A172 (cell line): ENCODE data around the gene ZCCHC14. TPM values are rescaled to one million over a fixed set of nuclear protein-coding genes. Genes with fewer than 3 reads are reported as not detected.
"Not testable (repeated sequence)": the region's sequence is repeated elsewhere in the genome, so short reads cannot be mapped to it uniquely, and the experiment has no call there.

ENCODE experiments used
- DNase-seq: peaks from one replicate; pipeline ENCODE4 v3.0.0-alpha.2; 2015; ENCODE audit warnings: low spot score
- total RNA-seq: library from RNA; depleted of rRNA; stranded (reverse); fragments of >200 nt; shearing (Covaris generic); gene quantifications from 2 replicates; pipeline ENCODE4 v1.2.3, GENCODE V29; 2014

Gene ZCCHC14
- total RNA-seq, 1 experiment from 2014 or later = 8.4 TPM

DNA sequence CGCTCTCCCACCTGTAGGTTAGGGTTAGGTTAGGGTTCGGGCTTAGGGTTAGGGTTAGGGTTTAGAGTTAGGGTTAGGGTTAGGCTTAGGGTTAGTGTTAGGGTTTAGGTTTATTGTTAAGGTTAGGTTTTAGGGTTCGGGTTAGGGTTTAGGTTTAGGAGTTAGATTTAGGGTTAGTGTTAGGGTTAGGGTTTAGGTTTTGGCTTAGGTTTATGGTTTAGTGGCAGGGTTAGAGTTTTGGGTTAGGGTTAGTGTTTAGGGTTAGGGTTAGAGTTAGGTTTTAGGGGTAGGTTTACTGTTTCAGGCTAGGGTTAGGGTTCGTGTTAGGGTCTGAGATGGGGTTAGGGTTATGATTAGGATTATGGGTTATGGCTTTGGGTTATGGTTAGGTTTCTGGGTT, 31.6 kb upstream of the ZCCHC14 start:
- DNase-seq = no peak

DNA sequence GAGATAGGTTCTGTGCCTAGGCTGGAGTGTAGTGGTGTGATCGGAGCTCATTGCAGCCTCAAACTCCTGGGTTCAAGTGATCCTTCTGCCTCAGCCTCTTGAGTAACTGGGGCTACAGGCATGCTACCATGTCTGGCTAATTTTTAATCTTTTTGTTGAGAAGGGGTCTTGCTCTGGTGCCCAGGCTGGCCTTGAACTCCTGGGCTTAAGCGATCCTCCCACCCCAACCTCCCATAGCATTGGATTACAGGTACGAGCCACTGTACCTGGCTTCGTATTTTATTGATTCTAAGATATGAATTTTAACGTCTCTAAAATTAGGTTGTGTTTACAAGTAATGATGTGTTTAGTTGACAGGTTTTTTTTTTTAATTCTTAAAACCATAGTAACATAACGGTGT, 30.8 kb upstream of the ZCCHC14 start:
- not testable (repeated sequence) for DNase-seq

- not testable (repeated sequence) for DNase-seq
These were observed 28.9 kb upstream of the ZCCHC14 start for GRCh38 chr16:87521764-87522163.

DNA sequence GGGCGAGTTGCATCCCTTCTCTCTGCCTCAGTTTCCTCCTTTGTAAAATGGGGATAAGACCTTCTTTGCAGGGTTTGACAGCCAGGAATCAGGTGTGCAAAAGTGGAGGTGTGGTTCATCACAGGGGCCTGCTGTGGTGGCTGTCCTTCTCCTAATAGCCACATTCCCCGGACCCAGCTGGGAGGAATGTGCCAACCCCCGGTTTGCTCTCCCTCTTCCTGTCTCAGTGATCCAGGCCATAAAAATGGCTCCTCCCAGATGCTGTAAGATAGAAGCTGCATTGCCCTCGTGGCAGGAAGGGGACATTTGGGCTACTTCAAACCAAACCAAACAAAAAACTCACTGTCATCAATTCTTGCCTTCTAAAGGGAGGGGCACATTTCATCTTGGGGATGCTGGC, 26.3 kb upstream of the ZCCHC14 start:
- peak; percentile 27 for DNase-seq

DNA sequence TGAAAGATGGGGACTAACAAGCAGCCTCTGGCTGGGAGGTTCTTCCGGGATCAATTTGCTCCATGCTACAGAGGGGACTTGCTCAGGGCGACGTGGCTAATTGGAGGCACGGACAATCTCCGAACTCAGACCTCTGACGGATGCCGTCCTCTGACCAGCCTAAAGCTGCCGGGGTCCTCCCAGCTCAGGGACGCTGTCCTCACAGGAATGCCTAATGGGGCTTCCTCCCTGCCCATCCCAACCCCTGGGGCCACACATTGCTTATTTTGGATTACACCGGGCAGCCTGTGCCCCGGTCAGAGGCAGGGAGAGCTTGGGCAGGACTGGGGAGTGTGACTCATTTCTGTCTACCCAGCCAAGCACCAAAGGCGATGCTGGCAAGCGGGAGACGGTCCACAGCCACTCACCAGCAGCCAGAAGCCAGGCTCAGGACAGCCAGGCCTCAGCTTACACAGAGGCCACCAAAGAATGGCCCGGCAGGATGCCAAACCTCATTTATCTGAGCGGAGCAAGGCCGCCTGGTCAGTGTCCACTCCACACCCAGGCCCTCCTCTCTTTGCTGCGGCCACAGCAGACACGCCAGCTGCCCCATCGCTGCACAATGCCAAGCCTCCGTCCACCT, 25.7 kb upstream of the ZCCHC14 start:
- DNase-seq = peak; percentile 52

DNA sequence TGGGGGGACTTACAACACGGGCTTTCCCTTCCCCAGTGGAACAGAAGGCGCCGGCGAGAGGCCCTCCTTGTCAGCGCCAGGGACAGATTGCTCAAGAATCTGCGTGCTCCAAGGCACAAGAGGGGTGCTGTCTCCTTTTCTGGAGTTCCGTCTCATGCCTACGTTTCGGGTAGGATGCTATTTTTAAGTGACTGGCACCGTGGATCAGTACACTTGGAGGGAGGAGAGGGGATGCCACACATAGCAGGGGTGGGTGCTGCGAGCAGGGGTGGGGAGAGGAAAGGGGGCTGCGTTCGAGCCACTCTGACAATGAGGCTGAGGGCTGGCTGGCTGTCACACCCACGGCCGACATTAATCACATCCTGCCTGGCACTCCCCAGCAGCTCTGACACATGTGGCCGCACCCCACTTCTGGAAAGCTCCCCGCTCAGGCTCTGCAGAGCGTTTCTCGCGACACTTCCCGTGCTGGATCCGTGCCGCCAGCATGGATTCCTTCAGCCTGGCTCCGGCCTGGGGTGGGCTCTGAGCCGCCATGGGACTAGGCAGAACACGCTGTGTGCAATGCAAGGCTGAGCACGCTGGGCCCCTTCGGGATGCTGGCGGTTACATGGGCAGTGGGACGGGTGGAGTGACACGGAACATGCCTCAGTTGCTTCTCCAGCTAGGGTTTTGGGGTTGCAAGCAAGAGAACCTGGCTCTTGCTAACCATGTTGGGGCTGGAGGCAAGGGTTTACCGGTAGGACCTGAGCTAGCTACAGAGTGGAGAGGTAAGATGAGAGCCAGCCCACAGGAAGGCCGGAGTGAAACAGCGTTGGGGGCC, 25.0 kb upstream of the ZCCHC14 start:
- peak; percentile 19 for DNase-seq

- DNase-seq = no peak
These were observed 23.5 kb upstream of the ZCCHC14 start for GRCh38 chr16:87516361-87516760.

DNA sequence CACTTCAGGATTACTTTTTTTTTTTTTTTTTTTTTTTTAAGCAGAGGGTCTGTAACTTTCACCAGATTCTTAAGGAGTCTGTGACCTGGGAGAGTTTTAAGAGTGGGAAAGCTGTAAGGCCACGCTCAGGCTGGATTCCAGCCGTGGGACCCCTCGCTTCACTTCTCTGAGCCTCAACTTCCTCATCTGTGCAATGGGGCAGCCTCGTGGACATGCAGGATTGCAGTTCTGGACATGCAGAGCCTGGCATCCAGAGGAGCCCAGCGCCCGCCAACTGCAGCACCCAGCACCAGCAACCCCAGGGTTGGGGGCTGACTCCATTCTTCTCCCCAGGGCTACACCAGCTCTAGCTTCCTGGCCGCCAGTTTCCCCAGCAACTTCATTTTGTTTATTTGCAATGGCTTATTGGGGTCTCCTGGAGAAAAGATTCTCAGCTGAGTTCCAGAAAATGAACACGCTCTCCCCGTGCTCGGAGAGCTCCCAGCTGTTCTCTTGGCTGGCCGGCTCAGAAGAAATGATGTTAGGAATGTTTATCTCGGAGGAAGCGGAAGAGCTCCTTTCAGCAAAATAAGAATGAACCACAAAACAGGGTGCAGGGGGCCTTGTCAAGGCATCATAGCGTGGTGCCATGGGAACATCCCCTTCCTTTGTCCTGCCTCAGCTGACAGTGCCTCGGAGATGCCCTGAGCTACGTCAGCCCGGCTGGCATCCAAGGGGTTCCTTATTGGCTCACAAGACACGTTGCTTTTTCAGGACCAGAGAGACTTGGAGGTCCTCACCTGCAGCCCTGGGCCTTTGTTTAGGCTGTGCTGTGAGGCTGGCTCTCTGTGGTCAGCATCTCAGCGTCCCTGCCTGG, 22.9 kb upstream of the ZCCHC14 start:
- DNase-seq = no peak

GRCh38 chr16:87509778-87510177, 17.0 kb upstream of the ZCCHC14 start:
- DNase-seq = not testable (repeated sequence)

DNA sequence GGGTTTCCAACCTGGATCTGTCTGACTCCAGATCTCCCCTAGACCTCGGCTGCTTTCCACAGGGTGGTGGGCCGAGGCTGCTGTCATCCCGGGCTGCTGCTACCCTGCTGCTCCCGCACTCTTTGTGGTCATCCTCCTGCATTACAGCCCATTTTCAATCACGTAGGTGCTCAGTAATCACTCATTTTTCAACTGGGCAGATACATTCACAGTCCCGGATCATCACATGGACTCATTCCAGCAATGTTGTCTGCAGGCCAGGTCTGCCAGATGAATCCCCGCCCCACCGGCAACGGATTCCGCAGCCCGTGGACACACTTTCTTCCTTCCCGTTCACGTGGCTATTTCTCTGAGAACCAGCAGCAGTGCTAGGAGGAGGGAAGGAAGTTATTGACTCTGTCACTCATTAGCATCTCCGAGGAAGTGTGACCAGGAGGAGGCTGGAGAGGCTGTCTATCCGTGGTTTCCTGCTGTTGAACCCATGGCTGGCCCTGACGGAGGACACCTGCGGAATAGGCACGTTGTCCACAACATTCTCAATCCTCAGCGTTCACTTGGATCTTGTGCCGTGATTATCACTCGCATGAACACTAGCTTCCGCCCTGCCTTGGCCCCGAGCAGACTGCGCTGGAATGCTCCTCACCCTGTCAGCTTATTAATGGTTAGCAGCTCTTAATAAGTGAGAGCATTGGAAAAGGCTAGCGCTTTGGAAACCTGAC, 14.7 kb upstream of the ZCCHC14 start:
- no peak for DNase-seq

DNA sequence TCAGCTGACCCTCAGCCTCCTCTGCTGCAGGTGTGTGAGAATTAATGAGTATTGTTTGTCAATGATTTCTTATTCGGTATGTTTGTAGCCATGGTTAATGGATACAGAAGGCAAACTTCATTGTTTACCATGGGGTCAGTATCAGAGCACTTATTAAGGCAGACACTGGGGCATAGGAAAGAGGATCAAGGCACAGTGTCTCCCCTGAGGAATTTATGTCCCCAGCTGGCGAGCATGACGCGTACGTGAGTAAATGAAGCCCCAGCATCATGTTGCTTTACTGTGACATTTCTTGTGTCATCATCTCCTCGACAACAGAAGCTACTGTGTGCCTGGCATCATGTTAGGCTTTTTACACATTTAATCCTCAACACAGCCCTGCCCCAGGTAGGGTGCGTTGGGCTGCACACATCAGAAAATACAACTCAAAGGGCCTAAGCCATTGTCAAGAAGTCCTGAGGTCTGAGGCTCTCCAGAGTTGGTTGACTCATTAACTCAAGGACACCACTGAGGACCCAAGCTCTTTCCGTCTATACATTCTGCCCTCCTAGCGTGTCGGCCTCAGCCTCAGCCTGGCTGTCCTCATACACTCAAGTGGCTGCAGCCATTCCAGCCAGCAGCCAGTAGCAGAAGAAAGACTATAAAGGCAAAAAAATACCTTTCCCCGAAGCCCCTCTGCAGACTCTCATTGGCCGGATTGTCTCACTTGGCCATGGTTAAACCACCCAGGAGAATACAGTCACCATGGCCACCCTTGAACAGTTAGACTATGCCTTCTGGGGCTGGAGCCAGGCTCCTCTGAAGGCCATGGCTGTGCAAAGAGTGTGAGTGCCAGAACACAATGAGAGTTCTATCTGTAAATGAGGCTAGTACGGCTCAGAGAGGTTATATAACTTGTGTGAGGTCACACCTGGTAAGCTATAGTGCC, 13.9 kb upstream of the ZCCHC14 start:
- no peak for DNase-seq

- no peak for DNase-seq
These were observed 13.0 kb upstream of the ZCCHC14 start for GRCh38 chr16:87505834-87506233.

- DNase-seq = not testable (repeated sequence)
These were observed 10.6 kb upstream of the ZCCHC14 start for GRCh38 chr16:87503232-87503937.

DNA sequence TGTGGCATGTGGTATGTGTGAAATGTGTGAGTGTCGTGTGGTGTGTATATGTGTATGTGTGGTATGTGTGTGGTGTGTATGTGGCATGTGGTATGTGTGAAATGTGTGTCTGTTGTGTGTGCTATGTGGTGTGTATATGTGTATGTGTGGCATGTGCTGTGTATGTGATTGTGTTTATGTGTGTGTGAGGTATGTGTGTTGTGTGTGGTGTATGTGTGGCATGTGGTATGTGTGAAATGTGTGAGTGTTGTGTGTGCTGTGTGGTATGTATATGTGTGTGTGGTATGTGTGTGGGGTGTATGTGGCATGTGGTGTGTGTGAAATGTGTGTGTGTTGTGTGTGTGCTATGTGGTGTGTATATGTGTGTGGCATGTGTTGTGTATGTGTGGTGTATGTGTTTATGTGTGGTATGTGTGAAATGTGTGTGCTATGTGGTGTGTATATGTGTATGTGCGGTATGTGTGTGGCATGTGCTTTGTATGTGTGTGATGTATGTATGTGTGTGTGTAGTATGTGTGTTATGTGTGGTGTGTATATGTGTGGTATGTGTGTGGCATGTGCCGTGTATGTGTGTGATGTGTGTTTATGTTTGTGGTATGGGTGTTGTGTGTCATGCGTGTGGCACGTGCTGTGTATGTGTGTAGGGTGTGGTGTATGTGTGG, 9.6 kb upstream of the ZCCHC14 start:
- DNase-seq = no peak

DNA sequence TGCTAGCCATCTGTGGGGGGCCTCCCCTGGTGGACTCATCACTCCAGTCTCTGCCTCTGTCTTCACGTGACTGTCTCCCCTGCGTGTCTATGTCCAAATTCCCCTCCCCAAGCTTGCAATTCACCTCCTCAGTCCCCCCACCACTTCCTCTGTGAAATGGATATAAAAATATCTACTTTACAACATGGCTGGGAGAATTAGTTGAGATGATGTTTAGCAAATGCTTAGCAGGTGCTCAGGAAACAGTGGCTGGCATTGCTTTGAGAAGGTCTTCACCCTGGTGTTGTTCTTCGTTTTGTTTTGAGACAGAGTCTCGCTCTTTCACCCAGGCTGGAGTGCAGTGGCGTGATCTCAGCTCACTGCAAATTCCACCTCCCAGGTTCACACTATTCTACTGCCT, 8.3 kb upstream of the ZCCHC14 start:
- no peak for DNase-seq

DNA sequence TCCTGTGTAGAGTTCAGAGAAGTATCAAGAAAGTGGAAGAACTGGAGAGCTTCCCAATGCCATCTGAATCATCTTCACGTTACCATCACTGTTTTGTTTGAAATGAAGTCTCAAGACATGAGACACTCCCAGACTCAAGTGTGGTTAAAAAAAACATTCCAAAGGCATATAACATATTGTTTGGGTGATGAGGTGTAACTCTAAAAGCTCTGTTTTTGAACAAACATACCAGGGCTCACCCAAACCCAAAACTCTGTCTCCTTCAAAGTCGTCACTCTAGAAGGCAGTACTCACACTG, 6.3 kb upstream of the ZCCHC14 start:
- DNase-seq = peak; percentile 86

GRCh38 chr16:87498324-87499188, 5.7 kb upstream of the ZCCHC14 start:
- DNase-seq = no peak

- not testable (repeated sequence) for DNase-seq
These were observed 5.0 kb upstream of the ZCCHC14 start for GRCh38 chr16:87497767-87498290.
